HG02798 (cell line): Measurements from ENCODE around the gene RPS16.
A peak's percentile ranks its signal among the peaks of the same experiment; 100 is the strongest.

Experiments
- ATAC-seq: cut with Tn5 transposase; IDR thresholded peaks from one replicate; pipeline ENCODE4 v1.9.1; 2021; ENCODE audit warnings: mild to moderate bottlenecking; ENCODE audit not compliant: unreplicated experiment, poor library complexity

RPS16 gene

DNA sequence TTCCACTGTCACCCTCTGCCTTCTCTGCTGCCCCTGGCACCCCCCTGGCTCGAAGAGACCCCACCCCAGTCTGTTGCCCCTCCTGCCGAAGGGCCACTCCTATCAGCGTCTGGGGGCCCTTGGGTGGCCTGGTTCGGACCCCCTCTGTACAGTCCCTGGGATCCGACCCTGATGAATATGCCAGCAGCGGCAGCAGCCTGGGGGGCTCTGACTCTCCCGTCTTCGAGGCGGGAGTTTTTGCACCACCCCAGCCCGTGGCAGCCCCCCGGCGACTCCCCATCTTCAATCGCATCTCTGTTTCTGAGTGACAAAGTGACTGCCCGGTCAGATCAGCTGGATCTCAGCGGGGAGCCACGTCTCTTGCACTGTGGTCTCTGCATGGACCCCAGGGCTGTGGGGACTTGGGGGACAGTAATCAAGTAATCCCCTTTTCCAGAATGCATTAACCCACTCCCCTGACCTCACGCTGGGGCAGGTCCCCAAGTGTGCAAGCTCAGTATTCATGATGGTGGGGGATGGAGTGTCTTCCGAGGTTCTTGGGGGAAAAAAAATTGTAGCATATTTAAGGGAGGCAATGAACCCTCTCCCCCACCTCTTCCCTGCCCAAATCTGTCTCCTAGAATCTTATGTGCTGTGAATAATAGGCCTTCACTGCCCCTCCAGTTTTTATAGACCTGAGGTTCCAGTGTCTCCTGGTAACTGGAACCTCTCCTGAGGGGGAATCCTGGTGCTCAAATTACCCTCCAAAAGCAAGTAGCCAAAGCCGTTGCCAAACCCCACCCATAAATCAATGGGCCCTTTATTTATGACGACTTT, 27.1 kb downstream of the RPS16 start:
- ATAC-seq: no peak

DNA sequence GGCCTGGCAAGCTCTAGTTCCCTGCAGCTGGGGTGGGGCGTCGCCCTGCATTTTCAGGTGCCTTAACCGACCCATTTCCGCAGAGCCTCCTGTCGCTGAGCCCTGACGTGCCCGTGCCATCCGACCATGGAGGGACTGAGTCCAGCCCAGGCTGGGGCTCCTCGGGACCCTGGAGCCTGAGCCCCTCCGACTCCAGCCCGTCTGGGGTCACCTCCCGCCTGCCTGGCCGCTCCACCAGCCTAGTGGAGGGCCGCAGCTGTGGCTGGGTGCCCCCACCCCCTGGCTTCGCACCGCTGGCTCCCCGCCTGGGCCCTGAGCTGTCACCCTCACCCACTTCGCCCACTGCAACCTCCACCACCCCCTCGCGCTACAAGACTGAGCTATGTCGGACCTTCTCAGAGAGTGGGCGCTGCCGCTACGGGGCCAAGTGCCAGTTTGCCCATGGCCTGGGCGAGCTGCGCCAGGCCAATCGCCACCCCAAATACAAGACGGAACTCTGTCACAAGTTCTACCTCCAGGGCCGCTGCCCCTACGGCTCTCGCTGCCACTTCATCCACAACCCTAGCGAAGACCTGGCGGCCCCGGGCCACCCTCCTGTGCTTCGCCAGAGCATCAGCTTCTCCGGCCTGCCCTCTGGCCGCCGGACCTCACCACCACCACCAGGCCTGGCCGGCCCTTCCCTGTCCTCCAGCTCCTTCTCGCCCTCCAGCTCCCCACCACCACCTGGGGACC, 27.9 kb downstream of the RPS16 start:
- ATAC-seq: no peak

DNA sequence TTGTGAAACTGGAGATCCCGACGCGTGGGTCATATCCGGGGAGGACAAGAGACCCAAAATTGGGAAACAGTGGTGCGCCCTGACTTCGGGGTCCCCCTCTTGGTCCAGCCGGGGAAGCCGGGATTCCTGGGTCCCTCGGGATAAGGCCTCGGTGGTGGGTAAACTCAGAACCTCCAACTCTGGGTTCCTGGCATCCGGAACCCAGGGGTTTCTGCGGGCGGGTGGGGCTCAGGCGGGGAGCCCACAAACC, 28.4 kb downstream of the RPS16 start:
- ATAC-seq: no peak

DNA sequence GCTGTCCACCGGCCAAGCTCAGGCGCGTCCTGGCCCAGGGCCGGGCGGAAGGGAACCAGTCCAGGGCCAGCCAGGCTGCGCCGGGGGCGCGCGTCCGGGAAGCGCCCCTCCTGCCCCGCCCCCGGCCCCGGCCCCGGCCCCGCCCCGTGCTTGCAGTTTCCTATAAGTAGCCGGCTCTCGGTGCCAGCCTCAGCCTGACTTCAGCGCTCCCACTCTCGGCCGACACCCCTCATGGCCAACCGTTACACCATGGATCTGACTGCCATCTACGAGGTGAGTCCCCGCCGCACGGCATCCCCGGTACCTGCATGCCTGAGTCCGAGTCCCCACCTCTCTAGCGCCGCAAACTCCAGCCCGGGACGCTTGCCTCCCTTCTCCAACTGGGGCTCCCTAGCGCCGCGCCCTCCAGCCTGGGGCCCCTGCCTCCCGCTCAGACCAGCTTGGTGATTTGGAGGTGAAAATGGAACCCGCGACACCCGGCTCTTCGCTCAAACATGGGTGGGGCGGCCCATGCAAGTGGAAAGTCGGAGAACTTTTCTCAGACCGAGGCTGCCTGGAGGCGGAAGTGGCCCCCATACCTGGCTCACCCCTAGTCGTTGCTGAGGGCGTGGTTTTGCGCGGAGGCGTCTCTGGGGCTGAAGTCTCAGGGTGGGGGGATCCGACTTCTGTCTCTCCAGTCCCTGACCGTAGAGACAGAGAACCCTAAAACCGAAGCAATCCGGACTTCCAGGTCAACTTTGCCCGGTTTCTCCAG, 28.9 kb downstream of the RPS16 start, which contains the start of gene ZFP36:
ZFP36 (plus strand) TSS at position 192 of the 754 bp plus-strand sequence; CDS start at position 250, 58 bp downstream.
- peak; percentile 23 for ATAC-seq

- ATAC-seq: no peak
Observed at GRCh38 chr19:39405958-39406655, 29.6 kb downstream of the RPS16 start.

GRCh38 chr19:39405261-39405957, 30.3 kb downstream of the RPS16 start:
- ATAC-seq: no peak

DNA sequence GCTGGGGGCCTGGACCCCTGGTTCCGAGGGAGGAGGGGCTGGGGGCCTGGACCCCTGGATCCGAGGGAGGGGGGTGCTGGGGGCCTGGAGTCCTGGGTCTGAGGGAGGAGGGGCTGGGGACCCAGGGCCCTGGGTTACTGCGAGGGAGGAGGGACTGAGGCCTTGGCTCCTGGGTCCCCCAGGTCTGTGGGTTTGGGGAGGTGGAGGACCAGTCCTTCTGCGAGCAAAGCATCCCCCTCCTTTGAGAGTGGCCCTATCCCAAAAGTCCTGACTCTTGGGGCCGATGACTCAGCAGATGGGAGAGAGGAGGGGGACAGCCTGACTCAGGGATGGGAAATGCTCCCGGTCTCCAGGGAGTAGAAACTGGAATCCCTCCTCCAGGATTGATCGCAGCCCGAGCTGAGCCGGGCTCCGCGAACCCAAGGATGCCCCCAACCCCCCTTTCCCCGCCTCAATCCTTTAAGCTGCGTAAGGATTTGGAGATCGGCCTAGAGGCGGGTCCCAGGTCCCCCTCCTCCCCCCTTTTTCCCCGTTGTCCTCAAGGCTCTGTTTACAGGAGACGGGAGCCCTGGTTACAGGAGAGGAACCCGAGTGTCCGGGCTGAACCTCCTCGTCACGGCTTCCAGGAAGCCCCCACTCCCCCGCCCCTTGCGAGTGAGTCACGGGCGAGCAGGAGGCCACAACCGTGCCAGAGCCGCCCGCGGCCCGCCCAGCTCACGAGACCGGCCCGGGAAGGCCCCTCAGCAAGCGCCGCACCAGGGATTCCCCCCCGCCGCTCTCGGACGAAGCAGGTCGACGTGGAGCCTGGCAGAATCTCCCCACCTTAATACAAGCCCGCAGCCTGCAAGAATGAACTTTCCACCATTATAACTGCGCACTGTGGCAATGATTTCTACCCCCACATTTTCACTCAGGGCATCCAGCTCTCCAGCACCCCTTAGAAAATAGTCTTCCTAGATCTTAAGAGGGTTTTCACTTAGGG, 32.1 kb downstream of the RPS16 start:
- peak; percentile 23 for ATAC-seq

GRCh38 chr19:39402346-39403300, 33.1 kb downstream of the RPS16 start:
- peak; percentile 33 for ATAC-seq

- peak; percentile 26 for ATAC-seq
Observed at GRCh38 chr19:39401549-39402345, 34.0 kb downstream of the RPS16 start.

- no peak for ATAC-seq
Observed at GRCh38 chr19:39401070-39401548, 34.6 kb downstream of the RPS16 start.

GRCh38 chr19:39400061-39400460, 35.7 kb downstream of the RPS16 start:
- ATAC-seq: no peak

DNA sequence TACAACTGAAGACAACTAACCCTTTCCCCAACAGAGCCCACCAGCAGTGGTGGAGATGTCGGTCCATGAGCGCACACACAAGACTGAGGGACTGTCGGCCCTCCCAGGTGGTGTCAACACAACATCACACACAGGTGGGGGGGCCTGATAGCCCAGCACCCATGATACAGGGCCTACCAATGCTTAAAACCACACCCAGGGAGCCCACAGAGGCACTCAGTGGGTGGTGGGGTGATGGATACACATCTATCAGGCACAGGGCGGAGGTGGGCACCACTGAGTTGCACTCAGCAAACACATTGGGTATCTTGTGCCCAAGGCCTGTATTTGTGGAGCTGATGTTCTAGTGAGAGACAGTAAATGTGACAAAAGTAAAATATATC, 36.1 kb downstream of the RPS16 start:
- no peak for ATAC-seq

DNA sequence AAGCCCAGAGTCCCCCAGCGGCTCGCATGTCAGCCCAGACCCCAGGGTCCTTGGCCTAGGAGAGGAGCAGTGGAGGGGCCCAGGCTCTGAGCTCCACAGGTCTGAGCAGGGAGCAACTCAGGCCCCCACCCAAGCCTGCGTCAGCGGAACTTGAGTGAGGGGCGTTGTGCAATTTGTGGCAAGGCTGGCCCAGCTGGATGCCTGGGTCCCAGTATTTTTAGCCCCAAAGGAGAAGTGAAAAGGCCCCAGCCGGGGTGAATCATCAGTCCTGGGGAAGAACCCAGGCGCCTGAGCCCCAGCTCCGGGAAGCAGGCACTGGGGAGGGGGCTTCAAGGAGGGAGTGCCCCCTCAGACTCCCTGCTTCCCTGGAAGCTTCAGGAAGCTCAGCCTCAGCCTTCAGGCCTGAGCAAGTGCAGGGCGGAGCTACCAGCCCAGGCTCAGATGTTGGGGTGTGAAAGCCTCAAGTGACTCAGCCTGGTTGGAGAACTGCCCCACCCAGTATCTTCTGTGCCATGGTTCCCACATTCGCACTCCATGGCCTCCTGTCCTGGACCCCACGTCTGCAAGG, 37.4 kb downstream of the RPS16 start:
- no peak for ATAC-seq

DNA sequence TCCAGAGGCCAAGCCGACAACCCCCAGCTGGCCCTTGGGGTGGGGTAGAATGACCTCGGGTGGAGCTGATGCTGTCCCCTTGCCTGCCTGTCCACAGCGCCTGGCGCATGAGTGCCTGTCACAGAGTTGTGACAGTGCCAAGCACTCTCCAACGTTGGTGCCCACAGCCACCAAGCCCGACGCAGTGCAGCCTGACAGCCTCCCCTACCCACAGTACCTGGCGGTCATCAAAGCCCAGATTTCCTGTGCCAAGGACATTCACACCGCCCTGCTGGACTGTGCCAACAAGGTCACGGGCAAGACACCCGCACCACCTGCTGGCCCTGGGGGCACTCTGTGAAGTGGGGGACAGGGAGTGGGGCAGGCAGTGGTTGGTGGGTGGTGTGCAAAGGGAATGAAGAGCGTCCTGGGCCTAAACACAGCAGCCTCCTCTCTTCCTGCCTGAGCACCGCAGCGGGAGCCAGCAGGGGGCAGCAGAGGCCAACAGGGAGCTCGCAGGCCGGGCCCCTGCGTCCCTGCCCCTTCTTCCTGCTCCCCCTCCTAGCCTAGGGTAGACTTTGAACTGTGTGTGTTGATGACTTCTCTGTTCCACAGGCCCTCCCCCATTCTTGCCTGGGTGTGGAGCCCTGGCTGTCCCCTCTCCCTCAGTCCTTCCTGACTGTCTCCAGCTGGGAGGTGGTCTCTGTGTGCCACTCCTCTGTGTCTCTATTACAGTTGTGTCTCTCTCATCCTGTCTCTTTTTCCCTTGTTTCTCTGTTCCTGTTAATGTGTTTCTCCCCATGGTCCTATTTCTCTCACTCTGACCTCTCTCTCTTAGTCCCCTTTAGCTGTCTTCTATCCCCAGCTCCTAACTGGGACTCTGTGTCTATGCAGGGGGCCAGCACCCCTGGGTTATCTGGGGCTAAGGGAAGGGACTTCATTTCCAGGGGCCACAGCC, 38.1 kb downstream of the RPS16 start:
- ATAC-seq: peak; percentile 38

GRCh38 chr19:39390751-39391437, 44.9 kb downstream of the RPS16 start, which contains the start of the genes MED29 and PAF1:
TSS of gene MED29 (plus strand) at chr19:39391378. CDS start at chr19:39391423, 45 bp downstream.
TSS of gene PAF1 (minus strand) at chr19:39391106. CDS start at chr19:39390864, 242 bp downstream.
- ATAC-seq: peak; percentile 96
